WI38 (cell line): ENCODE results near the gene INPP5F.

ENCODE experiments used
- H3K4me3 ChIP-seq: 2 replicates; pipeline ENCODE4 v1.5.1; 2011; ENCODE audit warnings: low read depth, mild to moderate bottlenecking, control low read depth, low read length
- TF ChIP-seq, protein P1 (sequence below): IDR thresholded peaks from 2 replicates; pipeline ENCODE4 v1.5.1; 2012; ENCODE audit warnings: low read depth, mild to moderate bottlenecking, control low read depth, low read length

Gene INPP5F

GRCh38 chr10:119726676-119727261 lies 919 bp downstream of the INPP5F start:
- peak overlapping the region; percentile 78 for H3K4me3 ChIP-seq

DNA sequence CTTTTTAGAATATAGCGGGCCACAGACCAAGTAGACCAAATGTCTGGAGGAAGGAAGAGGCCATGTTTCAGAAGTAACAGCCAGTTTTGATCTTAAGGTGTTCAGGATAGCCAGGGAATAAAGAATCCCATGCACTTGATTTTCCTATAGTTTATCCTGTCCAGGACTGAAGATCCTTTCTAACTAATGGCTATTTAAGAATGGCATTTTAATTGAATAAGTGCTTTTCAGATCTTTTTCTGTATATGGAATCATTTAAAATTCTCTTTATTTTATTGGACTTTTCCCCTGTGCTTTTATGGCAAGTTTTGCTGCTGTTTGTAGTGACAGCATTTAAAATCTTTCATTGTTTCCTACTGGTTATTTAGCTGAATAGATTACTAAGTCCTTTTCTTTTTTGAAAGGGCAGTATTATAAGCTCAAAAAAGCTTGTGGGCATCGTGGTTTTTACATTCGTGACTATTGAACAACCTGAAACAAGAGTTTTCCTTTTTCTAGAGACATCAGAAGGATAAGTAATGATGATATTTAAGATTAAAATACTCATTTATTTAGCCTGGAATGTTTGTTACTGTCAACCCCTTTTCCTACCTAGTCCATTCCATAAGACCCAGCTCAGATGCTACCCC lies 2.4 kb downstream of the INPP5F start:
- TF ChIP-seq, protein P1, sequence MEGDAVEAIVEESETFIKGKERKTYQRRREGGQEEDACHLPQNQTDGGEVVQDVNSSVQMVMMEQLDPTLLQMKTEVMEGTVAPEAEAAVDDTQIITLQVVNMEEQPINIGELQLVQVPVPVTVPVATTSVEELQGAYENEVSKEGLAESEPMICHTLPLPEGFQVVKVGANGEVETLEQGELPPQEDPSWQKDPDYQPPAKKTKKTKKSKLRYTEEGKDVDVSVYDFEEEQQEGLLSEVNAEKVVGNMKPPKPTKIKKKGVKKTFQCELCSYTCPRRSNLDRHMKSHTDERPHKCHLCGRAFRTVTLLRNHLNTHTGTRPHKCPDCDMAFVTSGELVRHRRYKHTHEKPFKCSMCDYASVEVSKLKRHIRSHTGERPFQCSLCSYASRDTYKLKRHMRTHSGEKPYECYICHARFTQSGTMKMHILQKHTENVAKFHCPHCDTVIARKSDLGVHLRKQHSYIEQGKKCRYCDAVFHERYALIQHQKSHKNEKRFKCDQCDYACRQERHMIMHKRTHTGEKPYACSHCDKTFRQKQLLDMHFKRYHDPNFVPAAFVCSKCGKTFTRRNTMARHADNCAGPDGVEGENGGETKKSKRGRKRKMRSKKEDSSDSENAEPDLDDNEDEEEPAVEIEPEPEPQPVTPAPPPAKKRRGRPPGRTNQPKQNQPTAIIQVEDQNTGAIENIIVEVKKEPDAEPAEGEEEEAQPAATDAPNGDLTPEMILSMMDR: no peak
- no peak overlapping the region for H3K4me3 ChIP-seq

More at GRCh38 chr10:119726676-119727261, 919 bp downstream of the INPP5F start:
- TF ChIP-seq, protein P1: no peak

GRCh38 chr10:119734396-119735332 lies 8.8 kb downstream of the INPP5F start:
- TF ChIP-seq, protein P1: no peak
- H3K4me3 ChIP-seq: no peak overlapping the region

GRCh38 chr10:119735451-119735850 lies 9.6 kb downstream of the INPP5F start:
- TF ChIP-seq, protein P1: no peak
- H3K4me3 ChIP-seq: no peak overlapping the region

DNA sequence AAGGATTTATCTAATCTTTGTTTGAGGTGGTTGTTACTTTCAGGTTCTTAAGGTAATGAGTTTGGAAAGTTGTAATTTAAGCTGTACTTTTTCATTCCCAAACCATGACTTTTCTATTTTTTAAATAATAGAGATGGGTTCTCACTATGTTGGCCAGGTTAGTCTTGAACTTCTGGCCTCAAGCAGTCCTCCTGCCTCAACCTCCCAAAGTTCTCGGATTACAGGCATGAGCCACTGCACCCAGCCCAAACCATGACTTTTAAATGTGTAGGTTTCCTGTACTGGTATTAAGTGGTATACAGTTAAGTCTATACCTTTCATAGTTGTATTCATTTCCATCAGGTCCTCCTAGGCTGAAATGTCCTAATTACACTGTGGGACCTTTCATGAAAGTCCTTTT lies 10.4 kb downstream of the INPP5F start:
- no peak overlapping the region for H3K4me3 ChIP-seq
- TF ChIP-seq, protein P1: no peak

- peak overlapping the region; percentile 29 for H3K4me3 ChIP-seq
- TF ChIP-seq, protein P1: no peak
Observed at GRCh38 chr10:119737039-119737663, 11.3 kb downstream of the INPP5F start.
